K562 (cell line): Measurements from ENCODE around the gene CTNNA3. TPM values are rescaled to one million over a fixed set of nuclear protein-coding genes. Genes with fewer than 3 reads are reported as not detected.

ENCODE experiments used
- ATAC-seq: fragments of 200-7000 bp; cut with Tn5 transposase; 3 replicates; pipeline ENCODE4 v1.9.1; 2020; ENCODE audit warnings: moderate library complexity
- BruUV-seq: library from RNA; stranded (reverse); fragments of 400-500 nt; replicated peaks from 2 replicates; lab custom pipeline; 2021; lab: Mats Ljungman, UMichigan
- CTCF ChIA-PET: fragments of 300-600 bp; formaldehyde crosslinking; extraction: SDS; loops from one replicate; lab custom pipeline; 2021; ENCODE audit warnings: low intra/inter-chr PET ratio; lab: Yijun Ruan, JAX
- POLR2A ChIA-PET: fragments of 300-600, 350-650 bp; sonication (Branson Sonifier 250); formaldehyde crosslinking; extraction: SDS; loops from one replicate; lab custom pipeline; 2021; ENCODE audit warnings: antibody characterized with exemption, inconsistent platforms; lab: Yijun Ruan, JAX
- DNase-seq, 4 experiments: peaks; one replicate each; pipeline versions ENCODE4 v3.0.0 to v3.0.0-alpha.2; 2011 to 2018; ENCODE audit warnings: low spot score in 3 of 4, mixed read lengths in 3 of 4; ENCODE audit errors: extremely low read depth in 1 of 4
- FAIRE-seq: peaks from 2 replicates; lab custom pipeline; 2011; peaks lifted over from hg19 to GRCh38; lab: Jason Lieb, UNC
- H2AFZ ChIP-seq: 2 replicates; pipeline ENCODE4 v1.6.0; 2011; ENCODE audit warnings: low read depth, low read length, control low read depth, inconsistent platforms
- H3K27ac ChIP-seq: fragments of 200-600 bp; 3 replicates; pipeline ENCODE4 v1.8.0; 2011; ENCODE audit warnings: low read depth, mild to moderate bottlenecking, control low read depth, inconsistent platforms, low read length, moderate library complexity, mixed read lengths; ENCODE audit errors: extremely low read depth
- H3K27me3 ChIP-seq, 2 experiments: fragments of 300-600 bp in 1 of 2; 2 replicates in 1 of 2; 3 replicates in 1 of 2; pipeline versions ENCODE4 v1.6.0 to v1.8.0; 2011; ENCODE audit warnings: inconsistent platforms in 2 of 2, low read length in 2 of 2, mild to moderate bottlenecking in 1 of 2, mixed read lengths in 1 of 2, moderate library complexity in 1 of 2; ENCODE audit not compliant: control insufficient read depth in 2 of 2, insufficient read depth in 2 of 2
- H3K36me3 ChIP-seq: fragments of 300-600 bp; 3 replicates; pipeline ENCODE4 v1.8.0; 2011; ENCODE audit warnings: mild to moderate bottlenecking, low read length, inconsistent platforms; ENCODE audit not compliant: control insufficient read depth, insufficient read depth
- H3K4me1 ChIP-seq, 2 experiments: fragments of 200-600 bp in 1 of 2; replicated peaks in 1 of 2; 2 replicates in 1 of 2; 3 replicates in 1 of 2; pipeline versions ENCODE4 v1.5.1 to v1.8.0; 2011; ENCODE audit warnings: inconsistent platforms in 2 of 2, low read length in 2 of 2, mild to moderate bottlenecking in 1 of 2, mixed read lengths in 1 of 2, moderate library complexity in 1 of 2; ENCODE audit not compliant: control insufficient read depth in 2 of 2, insufficient read depth in 2 of 2
- H3K4me2 ChIP-seq: 2 replicates; pipeline ENCODE4 v1.6.1; 2011; ENCODE audit warnings: low read length, control low read depth, inconsistent platforms, mixed read lengths; ENCODE audit not compliant: insufficient read depth
- H3K4me3 ChIP-seq: fragments of 200-600 bp; sonication (generic), shearing (Covaris generic); 2 replicates; pipeline ENCODE4 v1.5.1; 2016; ENCODE audit warnings: control low read depth, inconsistent platforms
- H3K79me2 ChIP-seq: fragments of 200-600 bp; 3 replicates; pipeline ENCODE4 v1.8.0; 2011; ENCODE audit warnings: low read length, inconsistent platforms; ENCODE audit not compliant: control insufficient read depth, insufficient read depth
- H3K9ac ChIP-seq, 2 experiments: 2 replicates each; pipeline versions ENCODE4 v1.6.0 to v1.6.1; 2011; ENCODE audit warnings: low read depth in 2 of 2, low read length in 2 of 2, control low read depth in 1 of 2, inconsistent platforms in 1 of 2, mild to moderate bottlenecking in 1 of 2, mixed read lengths in 1 of 2; ENCODE audit not compliant: insufficient read depth in 1 of 2
- H3K9me1 ChIP-seq: one replicate; pipeline ENCODE4 v1.6.0; 2011; ENCODE audit warnings: inconsistent platforms, mild to moderate bottlenecking, low read length, moderate library complexity; ENCODE audit not compliant: control insufficient read depth, insufficient read depth
- H3K9me3 ChIP-seq: replicated peaks from 2 replicates; pipeline ENCODE4 v1.5.1; 2011; ENCODE audit warnings: low read depth, low read length, inconsistent platforms; ENCODE audit not compliant: control insufficient read depth, insufficient read depth
- H4K20me1 ChIP-seq: replicated peaks from 2 replicates; pipeline ENCODE4 v1.6.1; 2011; ENCODE audit warnings: low read length, inconsistent platforms, mixed read lengths; ENCODE audit not compliant: control insufficient read depth, insufficient read depth
- BCOR ChIP-seq: fragments of 450-650 bp; IDR thresholded peaks from 2 replicates; pipeline ENCODE4 v1.6.1; 2016
- DPF2 ChIP-seq: fragments of 450-650 bp; IDR thresholded peaks from 2 replicates; pipeline ENCODE4 v1.6.1; 2016
- HDAC6 ChIP-seq: IDR thresholded peaks from 2 replicates; pipeline ENCODE4 v1.6.1; 2012; ENCODE audit warnings: low read depth, mild to moderate bottlenecking, control low read depth, inconsistent platforms, low read length, moderate library complexity
- HDGF ChIP-seq: fragments of 450-650 bp; IDR thresholded peaks from 2 replicates; pipeline ENCODE4 v1.6.1; 2016
- HINFP ChIP-seq: fragments of 450-650 bp; conservative IDR thresholded peaks from 2 replicates; pipeline ENCODE4 v1.6.1; 2016; ENCODE audit warnings: missing genetic modification characterization, low read depth, mild to moderate bottlenecking, control low read depth, missing compliant biosample characterization
- HSF4 ChIP-seq: fragments of 250-450 bp; sonication (Bioruptor Pico); IDR thresholded peaks from 2 replicates; pipeline ENCODE4 v2.1.2; 2022; ENCODE audit warnings: mild to moderate bottlenecking, moderate library complexity, borderline replicate concordance
- ILF3 ChIP-seq: fragments of 450-650 bp; IDR thresholded peaks from 2 replicates; pipeline ENCODE4 v1.6.1; 2018; ENCODE audit warnings: antibody characterized with exemption, mild to moderate bottlenecking, moderate library complexity, borderline replicate concordance
- MED1 ChIP-seq: sonication (generic); formaldehyde crosslinking; IDR thresholded peaks from 2 replicates; pipeline ENCODE4 v1.8.1; 2023; ENCODE audit warnings: missing genetic modification reagents, borderline replicate concordance
- NR0B1 ChIP-seq: fragments of 450-650 bp; IDR thresholded peaks from one replicate; pipeline ENCODE4 v1.6.1; 2018; ENCODE audit warnings: mild to moderate bottlenecking, moderate library complexity; ENCODE audit not compliant: partially characterized antibody
- PPARD ChIP-seq: fragments of 250-450 bp; sonication (Bioruptor Pico); IDR thresholded peaks from 2 replicates; pipeline ENCODE4 v1.8.0; 2022; ENCODE audit warnings: inconsistent platforms, mild to moderate bottlenecking, moderate library complexity
- RBM25 ChIP-seq: fragments of 200-400 bp; formaldehyde crosslinking; IDR thresholded peaks from 2 replicates; pipeline ENCODE4 v1.6.1; 2018; ENCODE audit warnings: low read length, low read depth, moderate library complexity; ENCODE audit not compliant: severe bottlenecking
- TSHZ1 ChIP-seq: fragments of 250-450 bp; sonication (Bioruptor Pico); IDR thresholded peaks from 2 replicates; pipeline ENCODE4 v1.4.0; 2020; ENCODE audit warnings: mild to moderate bottlenecking, moderate library complexity
- ZNF224 ChIP-seq: sonication (generic); formaldehyde crosslinking; IDR thresholded peaks from 2 replicates; pipeline ENCODE4 v1.8.0; 2022; ENCODE audit warnings: mild to moderate bottlenecking, missing genetic modification reagents
- ZNF740 ChIP-seq, 3 experiments: fragments of 200-800 bp in 1 of 3; sonication (Bioruptor generic) in 1 of 3; sonication (generic) in 1 of 3; formaldehyde crosslinking in 1 of 3; IDR thresholded peaks; 2 replicates each; pipeline versions ENCODE4 v1.6.1 to v1.8.0; 2016 to 2022; ENCODE audit warnings: mild to moderate bottlenecking in 2 of 3, missing compliant biosample characterization in 2 of 3, missing genetic modification characterization in 2 of 3, missing genetic modification reagents in 1 of 3
- ZZZ3 ChIP-seq: fragments of 450-650 bp; IDR thresholded peaks from 2 replicates; pipeline ENCODE4 v1.6.1; 2016; ENCODE audit warnings: antibody characterized with exemption, mild to moderate bottlenecking, moderate library complexity
- WGBS: fragments of 100-300 bp; shearing (Covaris generic); methylation state at CpG from one replicate; pipeline ENCODE4 v1.1.6; 2016; ENCODE audit warnings: low coverage, mixed read lengths; ENCODE audit not compliant: insufficient coverage; ENCODE audit errors: missing lambda C conversion rate; 5-methylcytosine and 5-hydroxymethylcytosine counted together
- in situ Hi-C: fragments of 300-500 bp; cut with MboI; formaldehyde crosslinking; loops from 4 replicates; pipeline ENCODE4 v1.15.0; 2018; ENCODE audit warnings: inconsistent platforms, mixed read lengths
- intact Hi-C: fragments of 100-400 bp; cut with micrococcal nuclease; formaldehyde crosslinking; loops from 2 replicates; pipeline ENCODE4 v1.14.2; 2022
- polyA plus RNA-seq, 8 experiments: library from polyadenylated mRNA; depleted of rRNA in 4 of 8; stranded (reverse) in 5 of 8; unstranded in 3 of 8; fragments of >200 nt; fragmentation: Nextera tagmentation in 2 of 8; fragmentation: Illumina TruSeq in 1 of 8; extraction: Ambion mirVana in 2 of 8; extraction: Trizol in 1 of 8; gene quantifications; 2 replicates each; pipeline versions ENCODE4 v1.2.1 to v1.2.3, GENCODE V29; 2011 to 2014; ENCODE audit warnings: inconsistent platforms in 1 of 8, missing spikeins in 1 of 8
- total RNA-seq, 7 experiments: library from RNA; depleted of rRNA in 6 of 7; stranded (reverse); fragments of >200 nt in 6 of 7; fragmentation: Illumina TruSeq in 2 of 7; extraction: Trizol in 2 of 7; gene quantifications; 2 replicates each; pipeline versions ENCODE4 v1.2.1 to v1.2.3, GENCODE V29; 2011 to 2021; ENCODE audit warnings: low replicate concordance in 1 of 7

Gene CTNNA3
- total and polyA plus RNA-seq, 9 of the 15 experiments (the other 6 are each of a cell fraction or from before 2014, with no cell fraction given): 0.04 TPM; not detected in 8

- intact Hi-C loops (no loop called here), in situ Hi-C loops (no loop called here)
- FAIRE-seq: no peak
- H3K27me3 ChIP-seq: no peaks in the 10 kb centered on the region
- CTCF ChIA-PET: no interaction called here
- no peak overlapping the region for H2AFZ ChIP-seq
- ATAC-seq: no peak
- H3K79me2 ChIP-seq: no peaks in the 10 kb centered on the region
- POLR2A ChIA-PET: no interaction called here
- H3K27ac ChIP-seq: no peak overlapping the region
- no TSS peak for BruUV-seq
- no peak for DNase-seq
- H3K36me3 ChIP-seq: no peaks in the 10 kb centered on the region
- H3K4me2 ChIP-seq: no peak overlapping the region
- WGBS: 0% methylated on average over 1 of the region's 1 CpG
- H3K9me3 ChIP-seq: no peaks in the 10 kb centered on the region
- no peaks in the 10 kb centered on the region for H3K4me1 ChIP-seq
- no peak overlapping the region for H3K4me3 ChIP-seq
- H3K9me1 ChIP-seq: no peaks in the 10 kb centered on the region
- no peaks in the 10 kb centered on the region for H4K20me1 ChIP-seq
- no peak overlapping the region for H3K9ac ChIP-seq
- no peak for TF ChIP-seq ZZZ3
- TF ChIP-seq PPARD (CRISPR knock-in tag): no peak
- no peak for TF ChIP-seq ZNF224 (CRISPR knock-in tag)
- no peak for TF ChIP-seq ILF3
- no peak for TF ChIP-seq NR0B1
- no peak for TF ChIP-seq TSHZ1 (CRISPR knock-in tag)
- no peak for TF ChIP-seq RBM25
- no peak for TF ChIP-seq BCOR
- no peak for TF ChIP-seq DPF2
- no peak for TF ChIP-seq HSF4 (CRISPR knock-in tag)
- TF ChIP-seq HINFP: no peak
- TF ChIP-seq HDAC6: no peak
- no peak for TF ChIP-seq MED1 (CRISPR knock-in tag)
- TF ChIP-seq ZNF740 (CRISPR knock-in tag; IDR thresholded peaks at IDR 0.05): no peak
- TF ChIP-seq ZNF740 (tag; IDR thresholded peaks at IDR 0.05): no peak
- no peak for TF ChIP-seq HDGF
Observed at GRCh38 chr10:65964205-65964604, 1731.8 kb downstream of the CTNNA3 start.
